ENCODE data around the gene KLK1.

- TF ChIP-seq CTCF (IDR thresholded peaks at IDR 0.05 in 4 of 5, conservative IDR thresholded peaks at IDR 0.05 in 1 of 5) (no peak), POLR2A (IDR thresholded peaks at IDR 0.05) (no peak)
Observed at GRCh38 chr19:50861496-50862286, 38.1 kb upstream of the KLK1 start.
